ENCODE measurements around the gene APOBEC3A. TPM values are rescaled to one million over a fixed set of nuclear protein-coding genes. Genes with fewer than 3 reads are reported as not detected.

Gene APOBEC3A
- total and polyA plus RNA-seq, 2 of the 13 experiments (the other 11 are each of a cell fraction or from before 2014, with no cell fraction given): not detected

DNA sequence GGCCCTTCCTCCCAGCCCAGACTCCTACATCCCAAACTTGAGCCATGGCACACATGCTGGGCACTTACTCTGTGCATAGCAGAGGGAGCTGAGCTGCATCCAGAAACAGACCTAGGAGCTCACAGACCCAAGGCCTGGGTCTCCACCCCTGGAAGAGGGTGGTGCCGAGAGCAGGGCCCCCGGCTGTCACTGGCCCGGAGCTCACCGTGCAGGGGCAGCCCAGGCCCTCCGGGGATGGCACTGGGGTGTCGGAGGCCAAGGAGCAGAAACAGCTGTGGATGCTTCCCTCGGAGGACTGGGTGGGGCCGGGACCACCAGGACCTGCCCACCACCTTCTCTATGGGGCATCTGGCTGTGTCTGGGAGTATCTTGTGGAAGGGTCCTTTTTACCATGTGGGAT, 4.3 kb upstream of the APOBEC3A start:
- BruUV-seq (replicated peaks): no TSS peak
- no peak overlapping the region for H3K9ac ChIP-seq (ENCODE audit: insufficient read depth, low read depth, low read length)

More for the DNA sequence above, 4.3 kb upstream of the APOBEC3A start:
- in situ Hi-C loops (cut with HindIII; ENCODE audit: extremely low pct_ligation_motif_present, low pct_unique_long_range_greater_than_20kb): no loop called here
- FAIRE-seq (no peak), ATAC-seq (no peak), DNase-seq (ENCODE audit: low spot score) (no peak)
- peaks cover 18% of the 10 kb centered on the region for H3K4me1 ChIP-seq (ENCODE audit: insufficient read depth, low read length)
- TF ChIP-seq EHMT2 (IDR thresholded peaks at IDR 0.05; ENCODE audit: borderline replicate concordance, low read depth, low read length) (no peak), KAT8 (CRISPR knock-in tag; IDR thresholded peaks at IDR 0.05) (no peak), SCMH1 (CRISPR knock-in tag; IDR thresholded peaks at IDR 0.05; ENCODE audit: borderline replicate concordance) (no peak), ZFY (CRISPR knock-in tag; IDR thresholded peaks at IDR 0.05) (no peak), SYNCRIP (IDR thresholded peaks at IDR 0.05; ENCODE audit: insufficient read depth, low read depth, low read length) (no peak), ZNF441 (CRISPR knock-in tag; IDR thresholded peaks at IDR 0.05; ENCODE audit: borderline replicate concordance) (no peak)
- TF ChIP-seq, protein P1, sequence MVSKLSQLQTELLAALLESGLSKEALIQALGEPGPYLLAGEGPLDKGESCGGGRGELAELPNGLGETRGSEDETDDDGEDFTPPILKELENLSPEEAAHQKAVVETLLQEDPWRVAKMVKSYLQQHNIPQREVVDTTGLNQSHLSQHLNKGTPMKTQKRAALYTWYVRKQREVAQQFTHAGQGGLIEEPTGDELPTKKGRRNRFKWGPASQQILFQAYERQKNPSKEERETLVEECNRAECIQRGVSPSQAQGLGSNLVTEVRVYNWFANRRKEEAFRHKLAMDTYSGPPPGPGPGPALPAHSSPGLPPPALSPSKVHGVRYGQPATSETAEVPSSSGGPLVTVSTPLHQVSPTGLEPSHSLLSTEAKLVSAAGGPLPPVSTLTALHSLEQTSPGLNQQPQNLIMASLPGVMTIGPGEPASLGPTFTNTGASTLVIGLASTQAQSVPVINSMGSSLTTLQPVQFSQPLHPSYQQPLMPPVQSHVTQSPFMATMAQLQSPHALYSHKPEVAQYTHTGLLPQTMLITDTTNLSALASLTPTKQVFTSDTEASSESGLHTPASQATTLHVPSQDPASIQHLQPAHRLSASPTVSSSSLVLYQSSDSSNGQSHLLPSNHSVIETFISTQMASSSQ (IDR thresholded peaks at IDR 0.05; ENCODE audit: low read depth): no peak
- TF ChIP-seq, protein P1 (CRISPR knock-in tag; IDR thresholded peaks at IDR 0.05; ENCODE audit: borderline replicate concordance): no peak
- TF ChIP-seq, protein P2, sequence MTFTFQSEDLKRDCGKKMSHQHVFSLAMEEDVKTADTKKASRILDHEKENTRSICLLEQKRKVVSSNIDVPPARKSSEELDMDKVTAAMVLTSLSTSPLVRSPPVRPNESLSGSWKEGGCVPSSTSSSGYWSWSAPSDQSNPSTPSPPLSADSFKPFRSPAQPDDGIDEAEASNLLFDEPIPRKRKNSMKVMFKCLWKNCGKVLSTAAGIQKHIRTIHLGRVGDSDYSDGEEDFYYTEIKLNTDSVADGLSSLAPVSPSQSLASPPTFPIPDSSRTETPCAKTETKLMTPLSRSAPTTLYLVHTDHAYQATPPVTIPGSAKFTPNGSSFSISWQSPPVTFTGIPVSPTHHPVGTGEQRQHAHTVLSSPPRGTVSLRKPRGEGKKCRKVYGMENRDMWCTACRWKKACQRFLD (CRISPR knock-in tag; IDR thresholded peaks at IDR 0.05; ENCODE audit: borderline replicate concordance): no peak
- H3K27me3 ChIP-seq (ENCODE audit: control insufficient read depth in 1 of 2, insufficient read depth in 2 of 2, low read length in 2 of 2): peaks cover 1 to 34% of the 10 kb centered on the region in 2 experiments
- no peaks in the 10 kb centered on the region for H4K20me1 ChIP-seq (ENCODE audit: insufficient read depth, low read length)
- no peak overlapping the region for H3K4me3 ChIP-seq (replicated peaks in 1 of 3; ENCODE audit: insufficient read depth in 1 of 3, low read depth in 2 of 3, low read length in 3 of 3)
- no peaks in the 10 kb centered on the region for H3K79me2 ChIP-seq (ENCODE audit: insufficient read depth, low read length)
- H3K36me3 ChIP-seq (replicated peaks in 1 of 2; ENCODE audit: control insufficient read depth in 1 of 2, insufficient read depth in 2 of 2, low read length in 2 of 2): no peaks in the 10 kb centered on the region
- no peak overlapping the region for H2AFZ ChIP-seq (ENCODE audit: low read length)
- ChIA-PET CTCF (ENCODE audit: low intra/inter-chr PET ratio, low total read pairs) (no interaction called here), POLR2A (no interaction called here)
- H3K9me3 ChIP-seq (ENCODE audit: low read length): no peaks in the 10 kb centered on the region
- intact Hi-C loops (cut with micrococcal nuclease; ENCODE audit: unreplicated experiment): no loop called here
- WGBS (ENCODE audit: low lambda C conversion rate): 23% methylated on average over 7 of the region's 8 CpGs
- no peak overlapping the region for H3K4me2 ChIP-seq (ENCODE audit: low read depth, low read length)
- H3K27ac ChIP-seq (ENCODE audit: extremely low read length, insufficient read depth, low read length): no peak overlapping the region
